CD4-positive, alpha-beta T cell treated with Interleukin-1 beta for 1 hour (primary cell): ENCODE data around the gene PNMA6F.

Source experiments
- DNase-seq, 2 donors: peaks; one replicate each; pipeline ENCODE4 v3.0.0-alpha.2; 2020 to 2022

PNMA6F gene

GRCh38 chrX:153321381-153322124, at the start of gene PNMA6F:
TSS of gene PNMA6F (minus strand) at chrX:153321767. CDS start at chrX:153320674, 1,093 bp downstream.
- DNase-seq, result no peak

GRCh38 chrX:153371256-153371655, 49.7 kb upstream of the PNMA6F start:
- no peak for DNase-seq

GRCh38 chrX:153370293-153371055, 48.9 kb upstream of the PNMA6F start:
- no peak for DNase-seq

GRCh38 chrX:153366878-153367538, 45.4 kb upstream of the PNMA6F start:
- DNase-seq, result no peak

GRCh38 chrX:153366119-153366518, 44.6 kb upstream of the PNMA6F start:
- no peak for DNase-seq

- DNase-seq, result no peak
Measured at GRCh38 chrX:153365670-153366069, 44.1 kb upstream of the PNMA6F start.

- no peak for DNase-seq
Measured at GRCh38 chrX:153361781-153362397, 40.3 kb upstream of the PNMA6F start.

- no peak for DNase-seq
Measured at GRCh38 chrX:153357877-153358276, 36.3 kb upstream of the PNMA6F start.

- no peak for DNase-seq
Measured at GRCh38 chrX:153353416-153353815, 31.8 kb upstream of the PNMA6F start.

GRCh38 chrX:153352858-153353257, 31.3 kb upstream of the PNMA6F start:
- DNase-seq, result no peak

- DNase-seq, result no peak
Measured at GRCh38 chrX:153351981-153352380, 30.4 kb upstream of the PNMA6F start.

GRCh38 chrX:153349952-153350351, 28.4 kb upstream of the PNMA6F start:
- no peak for DNase-seq

GRCh38 chrX:153348421-153348820, 26.9 kb upstream of the PNMA6F start:
- DNase-seq, result no peak

GRCh38 chrX:153347530-153347929, 26.0 kb upstream of the PNMA6F start:
- DNase-seq, result no peak

- no peak for DNase-seq
Measured at GRCh38 chrX:153343674-153344073, 22.1 kb upstream of the PNMA6F start.

- DNase-seq, result no peak
Measured at GRCh38 chrX:153342762-153343558, 21.4 kb upstream of the PNMA6F start.

GRCh38 chrX:153340111-153340510, 18.5 kb upstream of the PNMA6F start:
- DNase-seq, result no peak

GRCh38 chrX:153339662-153340061, 18.1 kb upstream of the PNMA6F start:
- DNase-seq, result no peak

GRCh38 chrX:153338836-153339235, 17.3 kb upstream of the PNMA6F start:
- DNase-seq, result no peak

GRCh38 chrX:153336988-153337387, 15.4 kb upstream of the PNMA6F start:
- DNase-seq, result no peak

- DNase-seq, result no peak
Measured at GRCh38 chrX:153336121-153336894, 14.7 kb upstream of the PNMA6F start.
